HG02970 (cell line): ENCODE data around the gene C17orf100.

ENCODE experiments used
- ATAC-seq: cut with Tn5 transposase; IDR thresholded peaks from one replicate; pipeline ENCODE4 v1.9.1; 2021; ENCODE audit warnings: mild to moderate bottlenecking, moderate library complexity, moderate number of reproducible peaks; ENCODE audit not compliant: unreplicated experiment, low FRiP score

The C17orf100 gene

GRCh38 chr17:6651354-6651918 is at the start of gene C17orf100, which contains the start of gene MED31:
TSS of gene C17orf100 (plus strand) at chr17:6651762. CDS start at chr17:6651914, 152 bp downstream.
TSS of gene MED31 (minus strand) at chr17:6651605. CDS start at chr17:6651528, 77 bp downstream.
- ATAC-seq = peak; percentile 79

GRCh38 chr17:6602141-6602540 is 49.4 kb upstream of the C17orf100 start:
- no peak for ATAC-seq

GRCh38 chr17:6603744-6604325 is 47.7 kb upstream of the C17orf100 start:
- ATAC-seq = no peak

GRCh38 chr17:6605142-6605541 is 46.4 kb upstream of the C17orf100 start:
- no peak for ATAC-seq

GRCh38 chr17:6608321-6608720 is 43.2 kb upstream of the C17orf100 start:
- ATAC-seq = no peak

GRCh38 chr17:6610011-6610410 is 41.6 kb upstream of the C17orf100 start:
- ATAC-seq = no peak

GRCh38 chr17:6611231-6611630 is 40.3 kb upstream of the C17orf100 start:
- ATAC-seq = no peak

- ATAC-seq = no peak
Observed at GRCh38 chr17:6623941-6624340, 27.6 kb upstream of the C17orf100 start.

- ATAC-seq = no peak
Observed at GRCh38 chr17:6626616-6627015, 24.9 kb upstream of the C17orf100 start.

- ATAC-seq = no peak
Observed at GRCh38 chr17:6627019-6627418, 24.5 kb upstream of the C17orf100 start.

GRCh38 chr17:6630390-6630789 is 21.2 kb upstream of the C17orf100 start:
- ATAC-seq = no peak

- no peak for ATAC-seq
Observed at GRCh38 chr17:6632530-6632929, 19.0 kb upstream of the C17orf100 start.

GRCh38 chr17:6633263-6633662 is 18.3 kb upstream of the C17orf100 start:
- no peak for ATAC-seq

GRCh38 chr17:6636105-6636504 is 15.5 kb upstream of the C17orf100 start:
- ATAC-seq = no peak

GRCh38 chr17:6636616-6637457 is 14.7 kb upstream of the C17orf100 start:
- no peak for ATAC-seq

- ATAC-seq = no peak
Observed at GRCh38 chr17:6637458-6637840, 14.1 kb upstream of the C17orf100 start.

- no peak for ATAC-seq
Observed at GRCh38 chr17:6638046-6638908, 13.3 kb upstream of the C17orf100 start.

GRCh38 chr17:6639014-6639585 is 12.5 kb upstream of the C17orf100 start:
- ATAC-seq = no peak

GRCh38 chr17:6639586-6640535 is 11.7 kb upstream of the C17orf100 start:
- ATAC-seq = no peak
